Fibroblast of lung (primary cell): ENCODE results near the gene ZNF776.

ENCODE experiments used
- CTCF ChIP-seq, 2 donors: IDR thresholded peaks in 1 of 2; conservative IDR thresholded peaks in 1 of 2; 1 replicate in 1 of 2; 2 replicates in 1 of 2; pipeline ENCODE4 v1.5.1; 2011 to 2012; ENCODE audit warnings: low read length in 2 of 2, control low read depth in 1 of 2, inconsistent platforms in 1 of 2, low read depth in 1 of 2, mild to moderate bottlenecking in 1 of 2
- EZH2 ChIP-seq: IDR thresholded peaks from 2 replicates; pipeline ENCODE4 v1.5.1; 2012; ENCODE audit warnings: low read length, control low read depth, mild to moderate bottlenecking; ENCODE audit errors: missing control alignments

GRCh38 chr19:57779220-57779845 lies 32.7 kb downstream of the ZNF776 start:
- TF ChIP-seq CTCF (conservative IDR thresholded peaks at IDR 0.05 in 1 of 2, IDR thresholded peaks at IDR 0.05 in 1 of 2; ENCODE audit: low read depth in 1 of 2, low read length in 2 of 2) (no peak), EZH2 (no peak)
